A673 (cell line): ENCODE results near the gene HMG20A. TPM values are rescaled to one million over a fixed set of nuclear protein-coding genes. Genes with fewer than 3 reads are reported as not detected.
"Not testable (repeated sequence)": the region's sequence is repeated elsewhere in the genome, so short reads cannot be mapped to it uniquely, and the experiment has no call there.

ENCODE experiments used
- BruUV-seq: library from RNA; stranded (reverse); fragments of 400-500 nt; replicated peaks from 2 replicates; lab custom pipeline; 2021; lab: Mats Ljungman, UMichigan
- CTCF ChIA-PET: fragments of 300-600 bp; sonication (Branson Sonifier 250); formaldehyde crosslinking; loops from one replicate; lab custom pipeline; 2022; ENCODE audit warnings: antibody characterized with exemption; lab: Charles Lee
- POLR2A ChIA-PET: fragments of 300-600 bp; sonication (Branson Sonifier 250); formaldehyde crosslinking; loops from one replicate; lab custom pipeline; 2022; ENCODE audit warnings: antibody characterized with exemption; ENCODE audit not compliant: low non-redundant PET; lab: Charles Lee
- DNase-seq: peaks from one replicate; pipeline ENCODE4 v3.0.0-alpha.2; 2015; ENCODE audit warnings: low spot score
- H3K27ac ChIP-seq: fragments of 200-600 bp; sonication (generic); 2 replicates; pipeline ENCODE4 v1.5.1; 2016; ENCODE audit warnings: mixed run types, low read depth, mild to moderate bottlenecking, mixed read lengths, antibody characterized with exemption, low read length; ENCODE audit not compliant: poor library complexity, severe bottlenecking
- H3K27me3 ChIP-seq: fragments of 200-600 bp; sonication (generic); replicated peaks from 2 replicates; pipeline ENCODE4 v1.6.1; 2017; ENCODE audit warnings: mixed run types, low read depth, mild to moderate bottlenecking, mixed read lengths, antibody characterized with exemption, low read length; ENCODE audit not compliant: insufficient read depth, poor library complexity
- H3K36me3 ChIP-seq: fragments of 200-600 bp; sonication (generic); 2 replicates; pipeline ENCODE4 v1.6.1; 2016; ENCODE audit warnings: mixed run types, mild to moderate bottlenecking, mixed read lengths, antibody characterized with exemption, low read length; ENCODE audit not compliant: insufficient read depth, poor library complexity, severe bottlenecking
- H3K4me1 ChIP-seq: fragments of 200-600 bp; sonication (generic); 2 replicates; pipeline ENCODE4 v1.6.1; 2017; ENCODE audit warnings: mixed run types, mild to moderate bottlenecking, mixed read lengths, antibody characterized with exemption, low read length; ENCODE audit not compliant: insufficient read depth, poor library complexity, severe bottlenecking
- H3K4me3 ChIP-seq: fragments of 200-600 bp; sonication (generic); 2 replicates; pipeline ENCODE4 v1.5.1; 2016; ENCODE audit warnings: low read depth, mixed run types, mild to moderate bottlenecking, mixed read lengths, low read length; ENCODE audit not compliant: poor library complexity, severe bottlenecking
- H3K9me3 ChIP-seq: fragments of 200-600 bp; sonication (generic); 2 replicates; pipeline ENCODE4 v1.6.1; 2016; ENCODE audit warnings: mixed run types, low read depth, mild to moderate bottlenecking, mixed read lengths, antibody characterized with exemption, low read length; ENCODE audit not compliant: poor library complexity, severe bottlenecking
- CTCF ChIP-seq: fragments of 300-800, 200-600 bp; sonication (generic); conservative IDR thresholded peaks from 2 replicates; pipeline ENCODE4 v1.5.1; 2017; ENCODE audit warnings: low read depth, mild to moderate bottlenecking, antibody characterized with exemption, low read length, moderate library complexity, mixed read lengths
- EZH2 ChIP-seq: fragments of 200-600 bp; sonication (generic); IDR thresholded peaks from 2 replicates; pipeline ENCODE4 v1.6.1; 2017; ENCODE audit warnings: borderline replicate concordance, low read depth, mild to moderate bottlenecking, mixed read lengths, antibody characterized with exemption, low read length; ENCODE audit not compliant: poor library complexity, severe bottlenecking
- intact Hi-C: fragments of 100-400 bp; cut with micrococcal nuclease; formaldehyde crosslinking; loops from one replicate; pipeline ENCODE4 v1.10.0; 2022; ENCODE audit not compliant: unreplicated experiment
- total RNA-seq: library from RNA; stranded (reverse); gene quantifications from 2 replicates; pipeline ENCODE4 v1.2.3, GENCODE V29; 2021

The HMG20A gene
- total RNA-seq, 1 experiment from 2014 or later: 43.2 TPM

DNA sequence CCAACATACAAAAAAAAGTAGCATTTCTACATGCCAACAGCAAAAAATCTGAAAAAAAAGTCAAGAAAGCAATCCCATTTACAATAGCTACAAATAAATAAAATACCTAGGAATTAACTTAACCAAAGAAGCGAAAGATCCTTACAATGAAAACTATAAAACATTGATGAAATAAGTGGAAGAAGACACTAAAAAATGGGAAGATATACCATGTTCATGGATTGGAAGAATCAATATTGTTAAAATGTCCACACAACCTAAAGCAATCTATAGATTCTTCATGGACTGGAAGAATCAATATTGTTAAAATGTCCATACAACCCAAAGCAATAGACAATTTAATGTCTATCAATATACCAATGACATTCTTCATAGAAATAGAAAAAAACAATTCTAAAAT is 21.8 kb upstream of the HMG20A start:
- Histone ChIP-seq H3K36me3 (no peaks in the 10 kb centered on the region), H3K27ac (no peak overlapping the region), H3K4me3 (no peak overlapping the region), H3K27me3 (no peaks in the 10 kb centered on the region), H3K4me1 (peaks cover 13% of the 10 kb centered on the region), H3K9me3 (peaks cover 44% of the 10 kb centered on the region)
- ChIA-PET POLR2A (no interaction called here), CTCF (no interaction called here)
- intact Hi-C loops: no loop called here
- no TSS peak for BruUV-seq
- no peak for DNase-seq
- no peak for TF ChIP-seq CTCF
- TF ChIP-seq EZH2: no peak

GRCh38 chr15:77400258-77400657 is 20.4 kb upstream of the HMG20A start:
- POLR2A ChIA-PET: no interaction called here
- TF ChIP-seq EZH2 (no peak), CTCF (no peak)
- intact Hi-C loops: no loop called here
- Histone ChIP-seq H3K9me3 (peaks cover 38% of the 10 kb centered on the region), H3K27ac (no peak overlapping the region), H3K4me1 (peaks cover 13% of the 10 kb centered on the region), H3K27me3 (no peaks in the 10 kb centered on the region), H3K36me3 (no peaks in the 10 kb centered on the region), H3K4me3 (no peak overlapping the region)
- CTCF ChIA-PET: no interaction called here
- no TSS peak for BruUV-seq
- DNase-seq: no peak

GRCh38 chr15:77402740-77403379 is 17.8 kb upstream of the HMG20A start:
- DNase-seq: no peak
- H3K4me1 ChIP-seq: peaks cover 13% of the 10 kb centered on the region
- ChIA-PET CTCF (no interaction called here), POLR2A (no interaction called here)
- TF ChIP-seq CTCF (no peak), EZH2 (no peak)
- H3K27me3 ChIP-seq: no peaks in the 10 kb centered on the region
- intact Hi-C loops: no loop called here
- peak overlapping the region; percentile 66 for H3K27ac ChIP-seq
- no peak overlapping the region for H3K4me3 ChIP-seq
- H3K9me3 ChIP-seq: peaks cover 28% of the 10 kb centered on the region
- H3K36me3 ChIP-seq: no peaks in the 10 kb centered on the region
- no TSS peak for BruUV-seq

GRCh38 chr15:77406173-77406759 is 14.4 kb upstream of the HMG20A start:
- H3K9me3 ChIP-seq, H3K27ac ChIP-seq, intact Hi-C loops, H3K27me3 ChIP-seq, BruUV-seq, H3K4me3 ChIP-seq, H3K36me3 ChIP-seq, CTCF ChIA-PET, DNase-seq: not testable (repeated sequence)
- H3K4me1 ChIP-seq: peaks cover 17% of the 10 kb centered on the region
- POLR2A ChIA-PET: interaction anchor here (0.6 kb wide), 1 partner anchor 893 kb away, joined by 5 read pairs; the partner anchor contains the start of gene SKIC8
